GM18520 (cell line): ENCODE results near the gene COPS2.
"Not testable (repeated sequence)": the region's sequence is repeated elsewhere in the genome, so short reads cannot be mapped to it uniquely, and the experiment has no call there.

ENCODE experiments used
- ATAC-seq: cut with Tn5 transposase; IDR thresholded peaks from one replicate; pipeline ENCODE4 v1.9.1; 2021; ENCODE audit not compliant: unreplicated experiment

COPS2 gene

GRCh38 chr15:49110158-49110944, 45.0 kb downstream of the COPS2 start:
- ATAC-seq: no peak

- no peak for ATAC-seq
Observed at GRCh38 chr15:49103002-49103401, 52.4 kb downstream of the COPS2 start.

- ATAC-seq: no peak
Observed at GRCh38 chr15:49101536-49101935, 53.9 kb downstream of the COPS2 start.

- no peak for ATAC-seq
Observed at GRCh38 chr15:49096090-49096750, 59.2 kb downstream of the COPS2 start.

GRCh38 chr15:49094923-49095322, 60.5 kb downstream of the COPS2 start:
- ATAC-seq: no peak

GRCh38 chr15:49093252-49094105, 61.9 kb downstream of the COPS2 start:
- no peak for ATAC-seq

GRCh38 chr15:49088996-49089395, 66.4 kb downstream of the COPS2 start:
- no peak for ATAC-seq

- ATAC-seq: no peak
Observed at GRCh38 chr15:49085696-49086459, 69.5 kb downstream of the COPS2 start.

GRCh38 chr15:49084285-49084570, 71.2 kb downstream of the COPS2 start:
- no peak for ATAC-seq

GRCh38 chr15:49083401-49084284, 71.8 kb downstream of the COPS2 start:
- no peak for ATAC-seq

- ATAC-seq: no peak
Observed at GRCh38 chr15:49082960-49083359, 72.4 kb downstream of the COPS2 start.

- ATAC-seq: no peak
Observed at GRCh38 chr15:49079340-49080039, 75.9 kb downstream of the COPS2 start.

- ATAC-seq: no peak
Observed at GRCh38 chr15:49075881-49076280, 79.5 kb downstream of the COPS2 start.

GRCh38 chr15:49074589-49075287, 80.7 kb downstream of the COPS2 start:
- not testable (repeated sequence) for ATAC-seq
